Bone marrow (tissue), 2 donors: ENCODE results near the gene COG3.

Source experiments
- DNase-seq, 2 donors: peaks; one replicate each; lab custom pipeline; 2025; lab: John Stamatoyannopoulos, UW

The COG3 gene

GRCh38 chr13:45446181-45446580 is 18.6 kb upstream of the COG3 start:
- DNase-seq = no peak

- DNase-seq = no peak
These were observed 17.6 kb upstream of the COG3 start for GRCh38 chr13:45447050-45447661.

GRCh38 chr13:45448965-45449559 is 15.7 kb upstream of the COG3 start:
- no peak for DNase-seq

- no peak for DNase-seq
These were observed 13.5 kb upstream of the COG3 start for GRCh38 chr13:45451282-45451681.

GRCh38 chr13:45454204-45454603 is 10.5 kb upstream of the COG3 start:
- no peak for DNase-seq

GRCh38 chr13:45456196-45456972 is 8.4 kb upstream of the COG3 start:
- DNase-seq = no peak

GRCh38 chr13:45464141-45464686 is 525 bp upstream of the COG3 start:
- DNase-seq = peak in 1 of 2 donors; percentile 2

- DNase-seq = no peak
These were observed 1.6 kb downstream of the COG3 start for GRCh38 chr13:45466359-45466758.

GRCh38 chr13:45468635-45469034 is 3.9 kb downstream of the COG3 start:
- no peak for DNase-seq

- DNase-seq = no peak
These were observed 7.5 kb downstream of the COG3 start for GRCh38 chr13:45472171-45472705.

GRCh38 chr13:45473627-45474026 is 8.9 kb downstream of the COG3 start:
- DNase-seq = no peak

- DNase-seq = no peak
These were observed 10.1 kb downstream of the COG3 start for GRCh38 chr13:45474584-45475454.

- DNase-seq = no peak
These were observed 14.9 kb downstream of the COG3 start for GRCh38 chr13:45479661-45480060.

GRCh38 chr13:45481688-45482087 is 16.9 kb downstream of the COG3 start:
- no peak for DNase-seq

GRCh38 chr13:45482571-45483173 is 17.9 kb downstream of the COG3 start:
- DNase-seq = no peak

- no peak for DNase-seq
These were observed 22.9 kb downstream of the COG3 start for GRCh38 chr13:45487604-45488003.

GRCh38 chr13:45490068-45490467 is 25.3 kb downstream of the COG3 start:
- DNase-seq = peak in 1 of 2 donors; percentile 16

- DNase-seq = no peak
These were observed 27.8 kb downstream of the COG3 start for GRCh38 chr13:45492538-45492937.

- DNase-seq = no peak
These were observed 32.2 kb downstream of the COG3 start for GRCh38 chr13:45496942-45497341.

- no peak for DNase-seq
These were observed 35.9 kb downstream of the COG3 start for GRCh38 chr13:45500492-45501174.

- DNase-seq = no peak
These were observed 36.4 kb downstream of the COG3 start for GRCh38 chr13:45501175-45501526.
